ENCODE results near the gene USPL1.
"Not testable (repeated sequence)": the region's sequence is repeated elsewhere in the genome, so short reads cannot be mapped to it uniquely, and the experiment has no call there.

The USPL1 gene

DNA sequence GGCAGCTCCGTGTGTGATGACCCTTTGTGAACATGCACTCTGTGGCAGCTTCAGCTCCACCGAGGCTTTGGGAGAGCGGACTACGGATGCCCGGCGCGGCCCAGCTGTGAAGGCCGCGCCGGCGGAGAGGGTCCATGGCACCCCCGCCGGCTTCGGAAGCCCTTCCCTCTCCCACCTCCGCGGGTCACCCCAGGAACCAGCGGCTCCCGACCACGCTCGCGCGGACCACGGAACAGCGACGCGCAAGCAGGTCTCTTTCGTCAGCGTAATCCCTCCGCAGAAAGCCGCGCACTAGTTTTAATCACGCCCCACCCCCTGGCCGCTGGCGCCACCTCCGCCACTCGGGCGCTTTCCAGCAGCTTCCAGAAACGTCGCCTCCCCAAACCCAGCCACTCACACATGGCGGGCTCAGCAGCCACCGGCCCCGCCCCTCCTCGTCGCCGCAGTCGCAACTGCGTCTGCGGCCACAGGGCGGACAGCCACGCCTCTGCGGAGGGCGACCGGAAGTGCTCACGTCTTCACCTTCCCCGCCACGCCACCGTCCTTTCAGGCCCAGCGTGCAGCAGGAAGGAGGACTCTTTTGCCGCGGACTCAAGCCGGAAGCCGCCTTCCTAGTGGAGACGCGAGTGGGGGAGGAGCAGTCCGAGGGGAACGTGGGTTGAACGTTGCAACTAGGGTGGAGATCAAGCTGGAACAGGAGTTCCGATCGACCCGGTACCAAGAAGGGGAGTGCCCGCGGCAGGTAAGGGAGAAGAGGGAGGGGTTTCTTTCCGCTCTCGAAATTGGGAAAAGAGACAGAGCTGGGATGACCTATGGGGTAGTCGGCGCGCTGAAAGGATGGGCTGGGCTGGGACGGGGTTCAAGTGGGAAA is at the start of gene USPL1:
TSS of gene USPL1 (plus strand) at position 606 of the 871 bp plus-strand sequence. CDS start 3,221 bp downstream, outside the sequence.
- peak; percentile 97 to 98 (median 97) for DNase-seq (ENCODE audit: low read depth in 2 of 3, low spot score in 1 of 3)

GRCh38 chr13:30569901-30570576 is 47.7 kb upstream of the USPL1 start:
- DNase-seq (ENCODE audit: low read depth in 2 of 3, low spot score in 1 of 3) = no peak

DNA sequence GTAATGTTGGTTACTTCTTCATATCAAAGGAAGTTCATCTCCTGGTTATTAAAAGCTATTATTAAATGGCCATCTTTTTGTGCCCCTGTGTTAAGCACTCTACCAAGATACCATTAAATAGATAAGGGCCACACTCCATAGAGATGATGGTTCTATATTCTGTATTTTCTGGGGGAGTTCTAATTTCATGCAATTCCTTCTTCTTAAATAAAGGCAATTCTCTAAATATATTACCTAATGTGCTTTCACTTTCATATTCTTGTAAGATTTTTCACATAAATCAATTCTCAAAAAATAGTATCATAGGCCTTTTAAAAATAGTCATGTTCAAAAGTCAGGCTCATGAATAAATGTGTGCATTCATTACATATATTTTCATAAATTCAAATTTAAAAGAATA is 47.0 kb upstream of the USPL1 start:
- no peak for DNase-seq (ENCODE audit: low read depth in 2 of 3, low spot score in 1 of 3)

- no peak for DNase-seq (ENCODE audit: low read depth in 2 of 3, low spot score in 1 of 3)
Observed at GRCh38 chr13:30572859-30573275, 44.9 kb upstream of the USPL1 start.

DNA sequence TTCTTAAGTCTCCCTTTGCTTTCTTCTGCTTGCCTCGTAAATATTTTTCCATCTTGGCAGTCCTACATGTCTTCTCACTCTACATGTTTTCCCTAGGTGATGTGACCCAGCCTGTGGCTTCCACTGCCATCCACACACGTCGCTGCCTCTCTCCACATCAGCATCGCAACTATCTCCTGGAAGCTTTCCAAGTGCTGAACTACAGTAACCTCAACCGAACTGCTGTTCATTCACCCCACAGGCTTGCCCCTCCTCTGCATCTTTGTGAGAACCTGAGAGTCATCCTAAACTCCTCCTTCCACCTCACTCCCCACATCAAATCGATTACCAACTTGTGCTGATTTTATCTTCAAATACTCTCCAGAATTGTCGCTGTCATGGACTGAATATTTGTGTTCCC is 41.2 kb upstream of the USPL1 start:
- peak in 1 of 3 donors; percentile 37 for DNase-seq (ENCODE audit: low read depth in 2 of 3, low spot score in 1 of 3)

DNA sequence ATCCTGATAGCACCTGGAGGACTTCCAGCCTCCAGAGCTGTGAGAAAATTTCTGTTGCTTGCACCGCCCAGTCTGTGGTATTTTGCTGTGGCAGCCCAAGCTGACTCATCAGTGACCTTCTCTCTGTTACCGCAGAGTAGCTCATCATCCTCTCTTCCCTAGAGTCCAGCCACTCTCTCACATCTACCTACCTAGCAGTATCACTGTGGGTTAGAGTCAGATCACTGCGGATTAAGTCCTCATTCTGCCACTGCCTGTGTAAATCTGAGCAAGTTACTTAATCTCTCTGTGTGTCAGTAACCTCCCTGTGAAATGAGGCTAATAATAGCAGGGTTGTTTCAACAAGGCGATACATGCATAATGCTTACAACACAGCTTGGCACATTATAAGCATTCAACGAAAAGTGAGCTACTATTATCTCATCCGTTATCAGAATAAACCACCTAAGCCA is 40.3 kb upstream of the USPL1 start:
- peak in 2 of 3 donors; percentile 15 to 27 for DNase-seq (ENCODE audit: low read depth in 2 of 3, low spot score in 1 of 3)

- no peak for DNase-seq (ENCODE audit: low read depth in 2 of 3, low spot score in 1 of 3)
Observed at GRCh38 chr13:30580852-30581502, 36.7 kb upstream of the USPL1 start.

DNA sequence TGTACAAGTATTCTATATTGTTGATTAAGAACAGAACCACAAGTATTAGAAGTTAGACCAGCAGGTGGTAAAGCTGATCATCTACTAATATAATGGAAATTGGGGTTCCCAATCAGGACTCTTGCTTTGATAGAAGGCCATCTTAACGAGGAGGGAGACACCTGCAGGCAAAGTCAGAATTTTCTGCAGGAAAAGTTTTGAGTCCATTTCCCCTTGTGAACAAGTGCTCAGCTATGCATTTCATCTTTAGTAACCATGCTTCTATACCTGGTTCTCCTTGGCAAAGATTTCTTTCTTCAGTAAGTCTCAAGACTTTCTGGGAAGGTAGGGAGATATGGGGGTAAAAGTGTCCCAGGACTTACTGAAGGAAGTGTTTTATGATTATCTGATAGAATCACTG is 36.1 kb upstream of the USPL1 start:
- no peak for DNase-seq (ENCODE audit: low read depth in 2 of 3, low spot score in 1 of 3)

- no peak for DNase-seq (ENCODE audit: low read depth in 2 of 3, low spot score in 1 of 3)
Observed at GRCh38 chr13:30584051-30584731, 33.5 kb upstream of the USPL1 start.

DNA sequence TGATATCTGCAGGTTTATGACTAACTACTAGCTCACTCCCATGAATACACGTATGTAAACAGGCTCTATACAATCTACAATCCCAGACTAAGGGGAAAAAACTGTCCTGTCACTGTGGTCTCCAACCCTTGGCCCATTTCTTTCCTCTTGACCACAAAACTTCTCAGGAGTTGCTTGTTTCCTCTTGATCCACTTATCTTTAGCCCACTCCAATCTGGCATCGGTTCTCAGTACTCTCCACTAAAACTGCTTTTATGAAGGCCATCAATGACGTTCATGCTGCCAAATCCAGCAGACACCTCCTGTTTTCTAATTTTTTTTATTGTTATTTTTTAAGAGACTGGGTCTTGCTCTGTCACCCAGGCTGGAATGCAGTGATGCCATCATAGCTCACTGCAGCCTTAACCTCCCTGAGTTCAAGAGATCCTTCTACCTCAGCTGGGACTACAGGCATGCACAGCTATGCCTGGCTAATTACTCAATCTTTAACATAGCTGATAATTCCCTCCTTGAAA is 31.9 kb upstream of the USPL1 start:
- no peak for DNase-seq (ENCODE audit: low read depth in 2 of 3, low spot score in 1 of 3)

GRCh38 chr13:30587231-30587630 is 30.5 kb upstream of the USPL1 start:
- DNase-seq (ENCODE audit: low read depth in 2 of 3, low spot score in 1 of 3) = no peak

GRCh38 chr13:30587739-30588138 is 30.0 kb upstream of the USPL1 start:
- no peak for DNase-seq (ENCODE audit: low read depth in 2 of 3, low spot score in 1 of 3)

- no peak for DNase-seq (ENCODE audit: low read depth in 2 of 3, low spot score in 1 of 3)
Observed at GRCh38 chr13:30593001-30593400, 24.7 kb upstream of the USPL1 start.

GRCh38 chr13:30600496-30600895 is 17.2 kb upstream of the USPL1 start:
- DNase-seq (ENCODE audit: low read depth in 2 of 3, low spot score in 1 of 3) = no peak

DNA sequence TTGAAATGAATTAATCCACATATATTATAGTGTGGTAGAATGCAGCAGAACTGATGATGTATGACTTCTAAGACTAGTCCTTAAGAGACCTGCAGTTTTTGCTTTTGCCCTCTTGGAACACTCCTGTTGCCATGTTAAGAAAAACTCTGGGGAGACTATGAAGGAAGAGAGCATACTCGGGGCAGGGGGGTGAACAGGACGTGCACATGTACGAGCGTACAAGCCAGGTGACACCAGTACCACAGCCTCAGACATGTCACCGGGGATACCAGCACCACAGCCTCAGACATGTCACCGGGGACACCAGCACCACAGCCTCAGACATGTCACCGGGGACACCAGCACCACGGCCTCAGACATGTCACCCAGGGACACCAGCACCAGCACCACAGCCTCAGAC is 15.9 kb upstream of the USPL1 start:
- DNase-seq (ENCODE audit: low read depth in 2 of 3, low spot score in 1 of 3) = no peak

GRCh38 chr13:30605052-30605451 is 12.7 kb upstream of the USPL1 start:
- no peak for DNase-seq (ENCODE audit: low read depth in 2 of 3, low spot score in 1 of 3)

DNA sequence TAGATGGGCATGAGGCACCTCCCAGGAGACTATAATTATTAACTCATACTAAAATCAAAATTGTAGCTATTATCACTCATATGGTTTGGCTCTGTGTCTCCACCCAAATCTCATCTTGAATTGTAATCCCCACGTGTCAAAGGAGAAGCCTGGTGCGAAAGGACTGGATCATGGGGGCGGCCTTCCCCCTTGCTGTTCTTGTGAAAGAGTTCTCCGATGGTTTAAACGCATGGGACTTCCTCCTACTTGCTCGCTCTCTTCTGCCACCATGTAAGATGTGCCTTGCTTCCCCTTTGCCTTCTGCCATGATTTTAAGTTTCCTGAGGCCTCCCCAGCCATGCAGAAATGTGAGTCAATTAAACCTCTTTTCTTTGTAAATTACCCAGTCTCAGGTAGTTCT is 10.5 kb upstream of the USPL1 start:
- not testable (repeated sequence) for DNase-seq (ENCODE audit: low read depth in 2 of 3, low spot score in 1 of 3)

DNA sequence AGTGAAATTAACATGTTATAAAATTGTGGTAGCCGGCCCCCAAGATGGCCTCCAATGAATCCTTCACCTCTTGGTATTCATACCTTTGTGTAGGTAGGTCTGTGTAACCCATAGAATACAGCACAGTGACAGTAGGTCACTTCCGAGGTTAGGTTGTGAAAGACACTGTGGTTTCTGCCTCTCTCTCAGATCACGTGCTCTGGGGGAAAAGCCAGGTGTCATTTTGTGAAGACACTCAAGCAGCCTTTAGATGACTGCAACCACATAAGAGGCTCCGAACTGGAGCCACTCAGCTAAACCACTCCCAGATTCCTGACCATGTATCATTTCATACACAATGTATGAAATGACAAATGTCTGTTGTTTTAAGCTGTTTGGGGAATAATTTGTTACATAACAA is 9.8 kb upstream of the USPL1 start:
- peak in 1 of 3 donors; percentile 31 for DNase-seq (ENCODE audit: low read depth in 2 of 3, low spot score in 1 of 3)

DNA sequence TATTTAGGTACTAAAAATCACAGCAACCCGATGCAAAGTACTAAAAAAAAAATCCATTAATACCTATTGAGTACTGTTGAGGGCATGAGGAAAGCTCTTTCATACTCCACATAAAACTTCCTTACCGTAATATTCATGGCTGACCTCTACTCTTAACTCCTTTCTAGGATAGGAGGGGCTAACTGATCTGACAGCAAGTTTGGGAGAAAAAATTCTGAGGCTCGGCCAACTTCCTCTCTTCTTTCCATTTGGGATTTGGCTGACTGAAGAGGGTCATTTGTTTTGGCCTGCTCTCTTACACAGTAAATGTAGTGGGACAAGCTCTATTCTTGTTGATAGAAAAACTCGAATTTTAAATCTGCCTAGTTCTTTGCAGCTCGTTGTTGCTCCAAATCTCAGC is 9.4 kb upstream of the USPL1 start:
- no peak for DNase-seq (ENCODE audit: low read depth in 2 of 3, low spot score in 1 of 3)

GRCh38 chr13:30610311-30610710 is 7.4 kb upstream of the USPL1 start:
- no peak for DNase-seq (ENCODE audit: low read depth in 2 of 3, low spot score in 1 of 3)

DNA sequence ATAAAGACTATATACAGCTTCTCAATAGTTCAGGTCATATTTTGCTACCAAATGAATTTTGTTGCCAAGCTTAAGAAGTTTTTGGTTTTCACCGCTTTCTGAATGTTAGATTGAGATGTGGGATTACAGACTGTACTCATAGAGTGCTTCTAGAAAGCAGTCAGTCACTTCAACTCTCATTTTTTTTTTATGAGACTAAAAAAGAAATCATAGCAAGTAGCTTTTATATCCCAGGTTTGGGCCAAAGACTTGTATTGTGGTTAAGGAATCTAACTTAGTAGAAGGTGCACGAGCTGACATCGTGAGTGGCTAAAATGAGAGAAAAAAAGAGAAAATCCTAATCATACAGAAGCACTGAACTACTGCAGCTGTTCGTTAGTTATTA is 2.2 kb upstream of the USPL1 start:
- no peak for DNase-seq (ENCODE audit: low read depth in 2 of 3, low spot score in 1 of 3)

All from stimulated activated CD4-positive, alpha-beta T cell treated with anti-CD3 and anti-CD28 coated beads, Interleukin-12 subunit alpha, Interleukin-12 subunit beta, amount 100 ng/mL, for 48 hours (primary cell).